Measurements from ENCODE around the gene MADD.

Gene MADD

DNA sequence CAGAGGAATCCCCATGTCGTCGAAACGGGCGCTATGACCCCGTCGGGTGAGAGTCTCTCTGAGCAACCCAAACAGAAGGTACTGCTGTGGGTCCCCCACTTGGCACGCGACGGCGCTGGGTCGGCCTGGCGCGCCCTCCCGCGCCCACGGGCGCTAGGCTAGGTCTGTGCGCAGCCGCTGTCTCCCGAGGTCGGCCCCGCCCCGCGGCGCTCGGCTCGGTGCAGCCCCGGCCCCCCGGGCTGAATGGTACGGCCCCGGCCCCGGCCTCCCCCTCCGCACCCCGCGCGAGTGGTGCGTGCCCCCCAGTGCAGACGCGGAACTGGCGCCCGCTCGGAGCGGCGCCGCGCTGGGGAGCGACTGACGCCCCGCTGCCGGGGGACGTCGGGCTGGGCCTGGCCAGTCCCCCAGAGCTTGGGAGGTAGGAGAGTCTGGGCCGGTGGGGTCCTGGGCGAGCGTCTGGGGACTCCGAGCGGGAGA is at the start of gene MADD:
MADD (plus strand) TSS at position 305 of the 477 bp plus-strand sequence.
- TF ChIP-seq, protein P1, sequence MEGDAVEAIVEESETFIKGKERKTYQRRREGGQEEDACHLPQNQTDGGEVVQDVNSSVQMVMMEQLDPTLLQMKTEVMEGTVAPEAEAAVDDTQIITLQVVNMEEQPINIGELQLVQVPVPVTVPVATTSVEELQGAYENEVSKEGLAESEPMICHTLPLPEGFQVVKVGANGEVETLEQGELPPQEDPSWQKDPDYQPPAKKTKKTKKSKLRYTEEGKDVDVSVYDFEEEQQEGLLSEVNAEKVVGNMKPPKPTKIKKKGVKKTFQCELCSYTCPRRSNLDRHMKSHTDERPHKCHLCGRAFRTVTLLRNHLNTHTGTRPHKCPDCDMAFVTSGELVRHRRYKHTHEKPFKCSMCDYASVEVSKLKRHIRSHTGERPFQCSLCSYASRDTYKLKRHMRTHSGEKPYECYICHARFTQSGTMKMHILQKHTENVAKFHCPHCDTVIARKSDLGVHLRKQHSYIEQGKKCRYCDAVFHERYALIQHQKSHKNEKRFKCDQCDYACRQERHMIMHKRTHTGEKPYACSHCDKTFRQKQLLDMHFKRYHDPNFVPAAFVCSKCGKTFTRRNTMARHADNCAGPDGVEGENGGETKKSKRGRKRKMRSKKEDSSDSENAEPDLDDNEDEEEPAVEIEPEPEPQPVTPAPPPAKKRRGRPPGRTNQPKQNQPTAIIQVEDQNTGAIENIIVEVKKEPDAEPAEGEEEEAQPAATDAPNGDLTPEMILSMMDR (IDR thresholded peaks at IDR 0.05; ENCODE audit: low read length, missing control alignments): no peak
- peak within 1 kb of the TSS; percentile 70 for H3K4me3 ChIP-seq (replicated peaks; ENCODE audit: low read depth, low read length)

DNA sequence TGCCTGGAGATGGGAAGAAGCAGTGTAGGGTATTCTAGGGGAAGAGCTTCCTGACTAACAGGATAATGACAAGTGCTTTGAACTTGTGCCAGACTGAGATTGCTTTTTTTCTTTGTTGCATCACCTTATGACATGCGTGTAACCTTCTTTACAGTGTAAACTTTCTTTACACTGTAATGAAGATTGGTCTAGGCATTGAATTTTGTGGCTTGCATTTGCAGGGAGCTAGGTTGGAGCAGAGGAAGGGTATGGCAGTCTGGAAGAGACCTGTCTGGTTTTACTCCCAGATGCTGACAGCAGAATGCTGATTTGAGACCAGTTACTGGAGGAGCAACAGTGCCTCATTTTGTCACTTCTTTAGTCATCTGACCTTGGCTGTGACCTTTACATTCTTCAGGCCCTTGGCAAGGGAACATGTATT is 49.5 kb upstream of the MADD start:
- peak; percentile 92 for DNase-seq (ENCODE audit: low read depth)
- H3K4me3 ChIP-seq (replicated peaks; ENCODE audit: low read depth, low read length): no peak overlapping the region
- TF ChIP-seq, protein P1 (IDR thresholded peaks at IDR 0.05; ENCODE audit: low read length, missing control alignments): no peak

More for the DNA sequence above, at the start of gene MADD:
- DNase-seq (ENCODE audit: low read depth): peak; percentile 83

DNA sequence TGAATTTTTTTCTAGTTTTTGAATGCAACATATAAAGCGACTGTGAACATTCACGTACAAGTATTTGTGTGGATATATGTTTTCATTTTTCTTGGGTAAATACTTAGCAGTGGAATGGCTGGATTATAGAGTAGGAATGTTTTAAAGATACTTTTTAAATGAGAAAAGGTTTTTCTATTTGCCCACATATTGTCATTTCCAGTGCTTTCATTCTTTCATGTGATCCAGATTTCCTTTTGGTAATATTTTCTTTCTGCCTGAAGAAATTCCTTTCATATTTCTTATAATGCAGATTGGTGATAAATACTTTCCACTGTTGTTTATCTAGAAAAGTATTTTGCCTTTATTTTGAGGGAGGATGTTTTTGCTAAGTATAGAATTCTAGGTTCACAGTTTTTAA is 47.2 kb upstream of the MADD start:
- no peak for DNase-seq (ENCODE audit: low read depth)
- TF ChIP-seq, protein P1 (IDR thresholded peaks at IDR 0.05; ENCODE audit: low read length, missing control alignments): no peak
- no peak overlapping the region for H3K4me3 ChIP-seq (replicated peaks; ENCODE audit: low read depth, low read length)

DNA sequence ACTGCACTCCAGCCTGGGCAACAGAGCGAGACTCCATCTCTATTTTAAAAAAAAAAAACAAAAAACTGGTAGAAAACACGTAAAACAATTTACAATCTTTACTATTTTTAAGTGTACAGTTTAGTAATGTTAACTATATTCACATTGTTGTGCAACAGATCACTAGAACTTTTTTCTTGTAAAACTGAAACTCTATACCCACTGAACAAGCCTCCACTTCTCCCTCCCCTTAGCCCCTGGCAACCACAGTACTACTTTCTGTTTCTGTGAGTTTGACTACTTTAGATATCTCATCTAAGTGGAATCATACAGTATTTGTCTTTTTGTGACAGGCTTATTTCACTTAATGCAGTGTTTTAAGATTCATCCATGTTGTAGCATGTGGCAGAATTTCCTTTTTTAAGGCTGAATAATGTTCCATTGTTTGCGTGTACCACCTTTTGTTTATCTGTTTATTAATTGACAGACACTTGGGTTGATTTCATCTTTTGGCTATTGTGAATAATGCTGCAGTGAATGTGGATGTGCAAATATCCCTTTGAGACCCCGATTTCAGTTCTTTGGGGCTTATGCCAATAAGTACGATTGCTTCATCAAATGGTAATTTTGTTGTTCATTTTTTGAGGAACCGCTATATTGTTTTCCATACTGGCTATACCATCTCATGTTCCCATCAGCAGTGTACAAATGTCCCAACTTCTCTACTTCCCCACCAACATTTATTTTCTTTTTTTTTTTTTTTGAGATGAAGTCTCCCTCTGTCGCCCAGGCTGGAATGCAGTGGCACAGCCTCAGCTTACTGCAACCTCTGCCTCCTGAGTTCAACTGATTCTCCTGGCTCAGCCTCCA is 44.2 kb upstream of the MADD start:
- DNase-seq (ENCODE audit: low read depth): no peak
- no peak overlapping the region for H3K4me3 ChIP-seq (replicated peaks; ENCODE audit: low read depth, low read length)

DNA sequence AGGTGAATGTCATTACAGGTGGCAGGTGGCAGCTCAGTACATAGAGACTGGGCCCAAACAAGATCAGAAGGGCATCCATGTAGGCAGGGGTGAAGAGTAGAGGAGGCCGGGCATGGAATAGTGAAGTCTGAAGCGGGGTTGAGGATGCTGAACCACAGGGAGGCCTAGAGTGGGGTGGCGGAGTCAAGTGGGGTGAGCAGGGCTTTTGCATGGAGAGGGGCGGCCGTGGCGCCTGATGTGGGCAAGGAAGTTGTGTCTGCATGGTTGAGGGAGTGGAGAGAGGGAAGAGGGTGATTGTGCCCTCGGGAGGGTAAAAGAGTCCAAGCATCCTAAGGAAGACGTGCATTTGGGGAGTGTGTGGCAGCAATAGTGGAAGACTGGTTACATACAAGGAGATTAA is 40.8 kb upstream of the MADD start:
- H3K4me3 ChIP-seq (replicated peaks; ENCODE audit: low read depth, low read length): no peak overlapping the region
- TF ChIP-seq, protein P1 (IDR thresholded peaks at IDR 0.05; ENCODE audit: low read length, missing control alignments): no peak
- DNase-seq (ENCODE audit: low read depth): no peak

More for the DNA sequence above, 44.2 kb upstream of the MADD start:
- TF ChIP-seq, protein P1 (IDR thresholded peaks at IDR 0.05; ENCODE audit: low read length, missing control alignments): no peak

DNA sequence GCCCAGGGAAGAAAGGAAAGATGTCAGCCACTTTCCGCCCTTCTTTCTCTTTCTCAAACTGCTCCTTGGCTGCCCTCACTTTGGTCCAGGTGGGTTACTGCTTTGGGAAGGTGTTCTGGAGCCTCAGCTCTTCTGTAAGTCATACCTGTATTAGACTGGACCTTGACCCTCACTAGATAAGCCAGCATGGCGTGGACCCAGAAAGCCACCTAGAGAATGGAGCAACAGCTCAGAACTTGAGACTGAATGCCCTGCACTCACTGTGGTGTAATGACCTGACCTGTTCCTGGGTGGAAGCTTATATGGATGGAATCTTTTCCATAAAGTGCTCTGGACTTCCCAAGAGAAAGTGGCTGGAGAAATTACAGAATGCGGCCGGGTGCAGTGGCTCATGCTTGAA is 36.9 kb upstream of the MADD start:
- TF ChIP-seq, protein P1 (IDR thresholded peaks at IDR 0.05; ENCODE audit: low read length, missing control alignments): no peak
- no peak for DNase-seq (ENCODE audit: low read depth)
- no peak overlapping the region for H3K4me3 ChIP-seq (replicated peaks; ENCODE audit: low read depth, low read length)
